GM19395 (cell line): ENCODE results near the gene CYB5A.
A peak's percentile ranks its signal among the peaks of the same experiment; 100 is the strongest.

Experiments
- ATAC-seq: cut with Tn5 transposase; IDR thresholded peaks from one replicate; pipeline ENCODE4 v1.9.1; 2021; ENCODE audit warnings: mild to moderate bottlenecking, moderate library complexity; ENCODE audit not compliant: unreplicated experiment

Gene CYB5A

DNA sequence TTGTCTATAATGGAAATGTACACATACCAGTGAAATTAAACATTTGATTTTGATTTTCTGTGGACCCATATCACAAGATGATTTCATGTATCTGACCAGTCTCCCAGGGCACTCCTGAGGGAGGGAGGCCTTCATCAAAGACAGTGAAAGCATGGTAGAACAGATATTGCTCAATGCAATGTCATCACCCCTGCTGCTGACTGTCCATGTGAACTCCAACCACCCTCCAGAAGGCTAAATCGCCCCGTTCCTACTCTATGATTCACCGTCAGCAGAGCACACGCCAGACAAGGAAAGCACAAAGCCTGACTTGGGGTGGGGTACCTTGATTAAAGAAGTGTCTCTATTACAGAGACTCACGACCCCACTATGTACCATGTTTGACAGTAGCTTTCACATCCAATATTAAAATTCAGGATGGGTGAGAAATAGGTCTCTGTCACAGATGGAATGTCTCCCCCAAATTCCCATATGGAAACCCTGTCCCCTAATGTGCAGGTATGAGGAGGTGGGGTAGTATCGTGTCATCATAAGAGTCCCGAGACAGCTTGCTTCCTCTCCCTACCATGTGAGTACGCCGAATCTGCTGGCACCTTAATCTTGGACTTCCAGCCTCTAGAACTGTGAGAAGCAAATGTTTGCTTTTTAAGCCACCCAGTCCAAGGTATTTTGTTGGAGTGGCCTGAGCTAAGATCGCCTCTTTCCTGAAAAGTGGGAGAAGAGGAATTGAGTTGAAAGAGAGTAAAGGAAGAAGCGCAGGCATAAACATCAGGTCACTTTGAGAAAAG is 42.4 kb downstream of the CYB5A start:
- ATAC-seq = no peak

DNA sequence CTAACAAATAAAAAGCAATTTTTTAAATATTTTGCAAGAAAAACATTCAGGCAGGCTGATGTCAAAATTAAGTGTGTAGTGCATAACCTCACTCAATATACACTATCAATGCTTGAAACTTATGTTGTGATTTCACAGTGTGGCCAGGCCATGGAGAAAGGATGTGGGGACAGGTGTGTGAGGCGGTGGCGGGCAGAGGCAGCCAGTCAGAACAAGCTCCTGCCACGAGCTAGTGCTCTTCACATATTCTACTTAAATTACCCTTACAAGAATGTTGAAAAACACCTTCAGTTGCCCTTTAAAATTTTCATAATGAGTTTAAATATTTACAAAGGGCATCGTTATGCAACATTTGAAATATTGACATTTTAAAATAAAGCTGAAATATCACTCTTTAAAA is 43.2 kb downstream of the CYB5A start:
- ATAC-seq = peak; percentile 91

GRCh38 chr18:74248189-74248588 is 43.6 kb downstream of the CYB5A start:
- ATAC-seq = peak; percentile 37

GRCh38 chr18:74244554-74244953 is 47.2 kb downstream of the CYB5A start:
- no peak for ATAC-seq

DNA sequence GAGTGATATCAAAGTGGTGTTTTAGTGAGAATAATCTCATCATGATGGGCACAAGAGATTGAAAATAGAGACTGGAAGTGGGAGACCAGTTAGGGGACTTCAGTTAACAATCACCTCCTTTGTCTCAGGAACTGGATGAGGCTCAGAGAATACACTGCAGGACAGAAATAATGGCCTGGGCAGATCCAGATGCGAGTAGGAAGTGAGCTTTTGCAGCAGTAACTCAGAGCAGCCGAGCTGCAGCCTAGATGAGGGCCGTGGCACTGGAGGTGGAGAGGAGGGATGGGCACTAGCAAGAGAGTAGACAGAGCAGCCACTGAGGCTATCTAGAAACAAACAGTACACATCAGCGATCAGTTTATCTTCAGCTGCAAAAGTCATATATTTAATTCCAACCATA is 48.6 kb downstream of the CYB5A start:
- no peak for ATAC-seq

GRCh38 chr18:74242438-74243096 is 49.2 kb downstream of the CYB5A start:
- no peak for ATAC-seq

- no peak for ATAC-seq
These were observed 49.8 kb downstream of the CYB5A start for GRCh38 chr18:74241970-74242369.

DNA sequence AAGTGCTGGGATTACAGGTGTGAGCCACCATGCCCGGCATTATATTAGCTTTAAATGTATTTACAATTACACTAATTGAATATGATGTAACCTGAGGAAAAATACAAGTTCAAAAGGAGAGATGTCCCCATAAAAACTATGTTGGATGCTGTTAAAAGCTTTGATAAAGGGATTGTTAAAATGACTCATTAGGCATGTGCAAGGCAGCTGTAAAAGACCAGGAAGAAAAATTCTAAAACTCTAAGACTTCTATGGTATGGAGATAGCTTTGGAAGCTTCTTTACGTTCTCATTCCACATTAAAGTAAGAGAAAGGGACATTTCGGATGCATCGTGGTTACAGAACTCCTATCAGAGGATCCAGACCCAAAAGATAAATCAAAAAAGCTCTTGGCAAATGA is 50.3 kb downstream of the CYB5A start:
- ATAC-seq = no peak

DNA sequence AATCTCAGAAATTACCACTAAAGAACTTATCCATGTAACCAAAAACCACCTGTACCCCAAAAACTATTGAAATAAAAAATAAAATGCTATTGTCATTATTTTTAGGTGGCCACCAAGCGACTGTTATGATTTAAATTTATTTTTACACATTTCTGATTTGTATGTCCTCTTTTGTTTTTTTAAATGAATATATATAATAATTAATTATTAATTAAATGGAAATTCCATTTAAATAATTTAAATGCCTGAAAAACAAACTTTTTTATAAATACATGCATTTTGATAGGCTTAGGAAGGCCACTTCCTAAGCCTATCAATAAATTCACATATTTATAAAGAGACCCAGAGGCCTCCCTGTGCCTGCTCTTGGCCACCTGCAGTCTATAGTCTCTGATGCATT is 52.2 kb downstream of the CYB5A start:
- ATAC-seq = no peak

DNA sequence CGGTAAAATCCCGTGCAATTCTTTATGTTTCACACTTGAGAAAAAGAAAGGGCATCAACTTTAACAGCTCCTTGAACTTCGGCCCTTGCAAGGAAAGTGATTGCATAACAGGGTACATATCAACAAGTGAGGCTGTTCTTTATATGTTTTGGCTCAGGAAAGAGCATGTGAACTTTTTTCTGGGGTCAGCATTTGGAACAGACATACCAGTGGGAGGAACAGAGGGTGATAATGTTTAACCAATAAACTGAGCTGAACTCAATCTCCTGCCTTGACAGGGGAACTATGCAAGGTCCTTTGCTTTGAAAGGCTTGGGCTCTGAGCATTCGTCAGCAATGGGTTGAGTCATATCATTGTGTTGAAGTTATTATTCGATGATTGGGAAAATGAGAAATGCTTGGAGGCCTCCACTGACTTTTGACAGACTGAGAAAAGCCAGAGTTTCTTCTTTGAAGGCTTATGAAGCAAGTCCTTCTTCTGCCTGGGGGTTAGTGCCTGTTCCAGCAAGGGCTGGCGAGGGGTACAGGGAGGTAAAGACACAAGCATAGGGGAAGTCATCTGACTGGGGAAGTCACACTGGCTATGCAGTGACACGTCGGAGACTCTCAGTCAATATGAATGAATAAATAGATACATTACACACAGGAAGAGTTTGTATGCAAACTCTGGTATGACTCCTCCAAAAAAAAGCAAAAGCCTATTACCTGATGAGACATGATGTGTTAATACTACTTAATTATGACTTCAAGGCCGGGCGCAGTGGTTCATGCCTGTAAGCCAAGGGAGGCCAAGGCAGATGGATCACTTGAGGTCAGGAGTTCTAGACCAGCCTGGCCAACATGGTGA is 57.2 kb downstream of the CYB5A start:
- ATAC-seq = no peak

DNA sequence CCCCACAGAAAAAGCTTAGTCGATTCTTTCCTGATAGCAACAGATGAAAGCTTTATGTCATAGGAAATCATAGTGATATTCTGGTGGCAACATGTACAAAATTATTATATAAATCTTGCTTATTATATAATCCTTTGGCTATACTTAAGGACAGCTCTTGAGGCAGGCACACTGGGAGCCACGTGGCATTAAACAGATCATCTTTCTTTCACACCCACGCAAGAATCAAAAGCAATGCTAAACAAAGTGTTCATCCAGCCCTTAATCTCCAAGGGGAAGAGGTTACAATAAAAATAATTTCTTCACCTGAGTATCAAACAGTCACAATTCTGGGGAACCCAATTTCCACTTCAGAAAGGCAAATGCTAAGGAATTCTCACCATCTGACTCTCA is 57.8 kb downstream of the CYB5A start:
- ATAC-seq = no peak

DNA sequence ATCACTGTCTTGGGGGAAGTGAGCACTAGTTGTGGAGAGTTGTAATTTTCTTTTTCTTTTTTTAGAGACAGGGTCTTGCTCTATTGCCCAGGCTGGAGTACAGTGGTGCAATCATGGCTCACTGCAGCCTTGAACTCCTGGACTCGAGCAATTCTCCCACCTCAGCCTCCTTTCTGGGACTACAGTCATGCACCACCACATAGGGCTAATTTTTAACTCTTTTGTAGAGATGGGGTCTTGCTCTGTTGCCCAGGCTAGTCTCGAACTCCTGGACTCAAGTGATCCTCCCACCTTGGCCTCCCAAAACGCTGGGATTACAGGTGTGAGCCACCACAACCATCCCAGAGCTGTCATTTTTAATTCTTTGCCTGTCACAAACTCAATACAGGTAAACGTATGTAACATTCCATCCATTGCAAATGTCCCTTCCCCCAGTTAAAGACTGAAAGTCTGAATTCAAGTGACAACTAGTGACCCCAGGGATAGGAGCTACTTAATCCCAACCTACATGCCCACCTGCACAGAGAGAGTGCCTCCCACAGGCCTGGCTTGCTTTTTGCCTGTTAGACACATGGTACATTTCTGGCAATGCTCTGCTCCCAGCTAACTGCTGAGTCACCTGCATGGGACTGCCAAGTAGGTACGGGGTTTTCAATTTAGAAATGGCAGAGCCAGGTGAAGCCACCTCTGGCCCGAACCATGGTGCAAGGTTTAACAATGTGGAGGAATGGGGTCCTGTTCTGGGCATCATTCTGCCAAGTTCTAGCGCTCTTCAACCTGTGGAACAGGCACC is 60.6 kb downstream of the CYB5A start:
- no peak for ATAC-seq

- no peak for ATAC-seq
These were observed 61.9 kb downstream of the CYB5A start for GRCh38 chr18:74229891-74230290.

- no peak for ATAC-seq
These were observed 62.8 kb downstream of the CYB5A start for GRCh38 chr18:74229005-74229404.

DNA sequence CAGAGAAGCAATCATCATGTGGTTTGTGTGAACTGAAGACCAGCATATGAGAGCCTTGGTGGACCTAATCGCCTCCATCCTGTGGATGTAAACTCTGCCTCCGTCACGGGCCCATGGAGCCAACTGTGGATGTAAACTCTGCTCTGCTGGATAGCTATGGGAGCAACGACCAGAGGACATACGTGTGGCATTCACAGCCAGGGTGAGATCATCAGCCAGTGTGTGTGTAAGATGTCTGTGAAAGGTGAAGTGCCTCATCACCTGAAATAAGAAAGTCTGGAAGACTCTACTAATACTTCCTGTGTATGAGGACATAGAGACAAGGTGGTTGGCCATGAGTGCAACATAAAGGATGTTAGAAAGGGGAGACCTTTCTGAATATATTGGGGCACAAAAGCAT is 63.5 kb downstream of the CYB5A start:
- no peak for ATAC-seq

GRCh38 chr18:74226666-74227065 is 65.1 kb downstream of the CYB5A start:
- ATAC-seq = no peak

GRCh38 chr18:74226156-74226555 is 65.6 kb downstream of the CYB5A start:
- no peak for ATAC-seq

- no peak for ATAC-seq
These were observed 66.4 kb downstream of the CYB5A start for GRCh38 chr18:74225193-74225840.

DNA sequence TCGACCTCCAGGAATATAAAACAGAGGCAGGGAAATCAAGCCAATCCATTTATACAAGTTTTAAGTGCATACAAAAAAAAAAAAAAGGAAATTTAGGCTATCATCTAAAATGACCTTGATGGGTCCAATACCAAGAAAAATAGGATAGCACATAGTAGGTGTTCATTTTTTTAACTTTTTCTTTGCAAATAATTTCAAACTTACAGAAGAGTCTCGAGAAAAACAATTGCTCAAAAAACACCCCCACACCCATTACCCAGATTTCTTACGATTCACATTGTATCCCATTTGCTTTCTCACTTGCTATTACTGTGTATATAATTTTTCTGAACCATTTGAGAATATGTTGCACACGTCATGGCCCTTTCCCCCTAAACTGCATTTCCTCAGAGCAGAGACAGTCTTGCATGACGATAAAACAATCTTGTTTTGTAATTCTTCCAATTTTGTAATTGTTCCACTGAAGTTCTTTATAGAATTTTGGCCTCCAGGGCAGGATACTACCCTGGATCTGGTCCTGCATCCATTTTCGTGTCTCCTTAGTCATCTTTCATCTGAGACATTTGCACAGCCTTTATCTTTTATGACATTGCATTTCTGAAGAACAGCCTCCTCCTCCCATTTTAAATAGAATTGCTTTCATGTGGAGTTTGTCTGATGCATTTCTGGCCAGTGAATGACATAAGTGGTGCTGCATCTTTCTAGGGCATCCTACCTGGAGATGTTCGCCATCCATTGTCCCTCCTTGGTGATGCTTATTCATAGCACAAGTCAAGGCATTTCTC is 68.9 kb downstream of the CYB5A start:
- no peak for ATAC-seq

DNA sequence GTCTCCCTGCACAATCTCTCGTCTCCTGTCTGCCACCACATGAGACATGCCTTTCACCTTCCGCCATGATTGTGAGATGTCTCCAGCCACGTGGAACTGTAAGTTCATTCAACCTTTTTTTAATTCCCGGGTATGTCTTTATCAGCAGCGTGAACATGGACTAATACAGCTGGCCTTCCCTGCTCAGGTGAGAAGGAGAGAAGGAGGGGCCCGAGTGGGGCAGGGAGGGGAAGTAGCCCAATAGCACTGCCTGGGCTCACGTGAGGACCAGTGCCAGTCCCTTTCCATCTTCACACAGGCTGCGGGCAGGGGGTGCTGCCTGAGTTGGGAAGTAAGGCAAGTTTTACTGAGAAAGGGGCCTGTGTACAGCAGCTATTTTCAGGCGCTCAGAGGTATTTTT is 70.7 kb downstream of the CYB5A start:
- no peak for ATAC-seq
